GM03348 (cell line): ENCODE data around the gene DIS3L2.

ENCODE experiments used
- DNase-seq: peaks from one replicate; pipeline ENCODE4 v3.0.0; 2012; ENCODE audit warnings: low spot score

DIS3L2 gene

DNA sequence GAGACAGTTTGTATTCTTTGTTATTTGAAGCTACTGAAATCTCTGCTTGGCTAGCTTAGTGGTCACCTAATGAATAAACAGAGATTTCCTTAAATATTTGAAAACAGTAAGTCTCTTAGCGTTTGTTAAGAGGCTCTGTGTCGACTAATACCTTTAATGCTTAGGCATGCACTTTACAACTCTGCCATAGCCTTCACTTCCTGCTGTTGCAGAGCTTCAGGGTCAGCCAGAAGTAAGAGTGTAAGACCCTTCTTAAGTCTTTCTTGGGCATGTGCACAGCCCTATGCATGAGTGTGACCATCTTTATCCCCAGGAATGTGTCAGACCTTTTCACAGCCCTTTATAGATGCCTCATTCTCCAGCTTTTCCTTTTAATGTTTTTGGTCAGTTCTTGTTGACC lies 221.8 kb downstream of the DIS3L2 start:
- DNase-seq = no peak

DNA sequence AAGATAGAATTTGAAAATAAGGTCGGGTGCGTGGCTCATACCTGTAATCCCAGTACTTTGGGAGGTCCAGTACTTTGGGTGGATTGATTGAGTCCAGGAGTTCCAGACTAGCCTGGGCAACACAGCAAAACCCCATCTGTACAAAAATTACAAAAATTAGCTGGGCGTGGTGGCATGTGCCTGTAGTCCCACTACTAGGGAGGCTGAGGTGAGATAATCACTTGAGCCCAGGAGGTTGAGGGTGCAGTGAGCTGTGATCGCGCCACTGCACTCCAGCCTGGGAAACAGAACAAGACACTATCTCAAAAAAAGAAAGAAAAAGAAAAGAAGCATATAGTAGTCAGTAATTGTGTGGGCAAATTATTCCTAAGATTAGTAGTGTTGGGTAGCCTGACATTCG lies 222.8 kb downstream of the DIS3L2 start:
- no peak for DNase-seq

DNA sequence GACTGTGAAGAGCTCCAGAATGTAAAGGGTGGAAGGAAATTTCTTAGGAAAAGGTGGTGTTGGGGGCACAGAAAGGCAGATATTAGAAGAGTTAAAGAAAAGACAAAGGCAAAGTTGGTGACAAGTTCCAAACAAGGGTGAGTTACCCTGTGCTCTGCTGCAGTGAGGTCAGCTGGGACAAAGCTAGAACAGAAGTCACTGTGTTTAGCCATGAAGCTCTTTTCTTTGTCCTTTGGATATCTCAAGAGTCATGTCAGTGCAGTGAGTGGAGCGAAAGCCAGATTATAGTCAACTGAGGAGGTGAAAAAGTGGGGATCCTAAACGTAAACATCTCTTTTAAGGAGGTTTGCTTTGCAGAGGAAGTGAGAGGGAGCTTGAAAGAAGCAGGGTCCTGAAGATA lies 229.3 kb downstream of the DIS3L2 start:
- no peak for DNase-seq

DNA sequence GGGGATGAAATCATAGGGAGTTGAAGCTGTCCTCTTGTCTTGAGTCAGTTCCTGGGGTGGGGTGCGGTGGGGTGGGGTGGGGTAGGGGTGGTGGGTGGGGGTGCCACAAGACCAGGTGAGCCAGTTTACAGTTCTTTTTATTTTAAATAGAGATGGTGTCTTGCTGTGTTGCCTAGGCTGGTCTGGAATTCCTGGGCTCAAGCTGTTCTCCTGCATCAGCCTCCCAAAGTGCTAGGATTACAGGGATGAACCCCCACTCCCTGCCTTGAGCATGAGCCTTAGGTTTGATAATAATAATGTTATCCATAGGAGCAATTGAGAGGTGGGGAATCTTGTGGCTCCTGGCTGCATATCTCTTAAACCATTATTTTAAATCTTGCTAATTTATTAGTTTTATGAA lies 234.0 kb downstream of the DIS3L2 start:
- DNase-seq = no peak

DNA sequence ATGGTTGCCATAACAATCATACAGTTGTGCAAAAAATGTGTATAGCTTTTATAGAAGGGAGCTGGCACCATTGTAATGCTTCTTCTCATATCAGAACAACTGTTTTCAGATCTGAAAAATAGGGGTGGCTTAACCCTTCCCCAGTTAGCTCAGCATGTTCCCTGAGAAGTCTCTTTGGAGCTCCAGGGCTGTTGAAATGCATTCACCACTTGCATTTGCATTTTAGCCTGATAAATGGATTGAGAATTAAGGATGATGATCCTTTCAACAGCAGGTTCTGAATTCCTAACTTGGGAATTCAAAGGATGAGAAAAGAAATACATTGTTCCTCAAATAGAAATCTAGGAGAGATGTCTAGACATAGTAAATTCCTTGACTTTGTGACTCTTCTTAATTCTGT lies 235.3 kb downstream of the DIS3L2 start:
- no peak for DNase-seq

DNA sequence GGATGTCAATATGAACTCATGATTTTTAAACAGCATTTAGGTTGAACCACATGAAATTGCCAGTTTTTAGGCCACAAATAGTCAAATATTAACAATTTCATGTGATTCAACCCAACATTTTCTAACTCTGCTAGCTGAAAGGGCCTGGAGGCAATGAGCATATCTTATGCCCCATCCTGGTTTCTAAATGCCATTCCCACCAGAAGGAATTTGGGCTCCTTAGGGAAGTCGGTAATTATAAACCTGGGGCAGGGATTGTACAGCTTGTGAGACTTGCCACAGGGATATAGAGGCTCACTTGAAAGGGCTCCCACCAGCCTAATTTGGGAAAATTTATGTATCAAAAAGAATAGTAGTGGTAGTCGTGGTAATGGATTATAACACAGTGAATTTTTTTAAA lies 238.7 kb downstream of the DIS3L2 start:
- no peak for DNase-seq

DNA sequence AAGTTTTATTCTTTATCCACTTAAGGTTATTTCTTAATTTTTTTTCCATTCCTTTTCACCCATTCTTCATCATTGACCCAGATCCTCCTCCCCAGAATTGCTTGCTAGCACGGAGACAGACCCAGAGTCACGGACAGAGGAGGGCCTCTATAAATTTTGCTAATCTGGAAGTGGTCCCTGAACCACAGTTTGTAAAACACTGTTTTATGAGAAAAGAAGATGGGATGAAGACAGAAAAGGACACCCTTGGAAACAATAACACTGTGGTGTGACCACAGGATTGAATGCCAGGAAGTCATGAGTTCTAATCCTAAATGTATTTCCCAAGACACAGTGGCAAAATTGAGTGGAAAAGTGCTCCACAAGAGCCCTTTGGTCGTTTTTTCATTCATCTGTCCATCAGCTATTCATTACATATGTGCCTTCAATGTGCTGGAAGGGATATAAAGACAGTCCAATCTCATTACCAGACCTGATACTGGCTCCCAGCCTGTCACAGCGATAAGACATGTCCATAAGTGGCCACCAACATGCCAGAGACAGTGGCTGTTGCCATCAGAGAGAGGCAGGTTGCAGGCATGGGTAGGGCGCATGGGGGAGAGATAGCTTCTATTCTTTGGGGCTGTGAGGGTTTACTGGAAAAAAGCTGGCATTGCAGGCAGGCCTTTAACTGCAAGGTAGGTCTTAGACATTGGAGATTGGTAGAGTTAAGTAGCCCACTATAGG lies 241.8 kb downstream of the DIS3L2 start:
- DNase-seq = no peak

DNA sequence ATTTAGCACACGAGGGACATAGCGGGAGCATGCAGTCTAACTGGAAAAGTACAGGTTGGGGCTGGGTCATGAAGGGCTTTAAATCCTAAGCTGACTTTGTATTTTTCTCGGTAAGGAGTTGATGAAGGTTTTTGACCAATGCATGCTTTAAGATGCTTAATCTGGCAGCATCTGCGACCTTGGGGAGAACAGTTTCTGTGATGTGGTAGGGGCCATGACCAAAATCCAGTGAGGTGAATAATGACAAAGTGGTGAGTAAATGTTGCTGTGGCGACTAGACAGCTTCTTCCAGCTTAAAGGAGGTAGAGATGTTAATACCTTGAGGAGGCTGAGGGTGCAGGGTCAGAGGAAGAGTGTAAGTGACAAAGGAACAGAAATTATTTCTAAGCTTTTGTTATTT lies 242.4 kb downstream of the DIS3L2 start:
- DNase-seq = no peak

DNA sequence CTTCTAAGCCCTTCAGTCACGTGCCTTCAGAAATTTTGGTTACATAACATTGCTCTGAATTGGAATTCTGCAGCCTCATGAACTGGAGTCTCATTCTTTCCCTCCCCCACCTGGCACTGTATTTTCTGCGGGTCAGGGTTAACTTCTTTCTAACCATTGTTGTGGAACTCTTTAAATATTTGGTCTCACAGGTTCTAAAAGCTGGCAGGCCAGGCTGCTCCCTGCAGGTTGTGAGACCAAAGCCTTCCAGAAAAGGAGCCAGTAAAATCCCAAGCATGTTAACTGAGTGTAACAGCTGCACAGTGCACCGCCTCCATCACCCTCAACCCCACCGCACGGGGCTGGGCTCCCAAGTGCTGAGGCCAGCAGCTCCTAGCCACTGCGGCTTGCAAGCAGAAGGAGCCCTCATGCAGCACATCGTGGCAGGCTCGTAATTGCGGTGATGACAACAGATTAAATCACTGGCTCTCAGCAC lies 243.0 kb downstream of the DIS3L2 start:
- DNase-seq = peak; percentile 20

DNA sequence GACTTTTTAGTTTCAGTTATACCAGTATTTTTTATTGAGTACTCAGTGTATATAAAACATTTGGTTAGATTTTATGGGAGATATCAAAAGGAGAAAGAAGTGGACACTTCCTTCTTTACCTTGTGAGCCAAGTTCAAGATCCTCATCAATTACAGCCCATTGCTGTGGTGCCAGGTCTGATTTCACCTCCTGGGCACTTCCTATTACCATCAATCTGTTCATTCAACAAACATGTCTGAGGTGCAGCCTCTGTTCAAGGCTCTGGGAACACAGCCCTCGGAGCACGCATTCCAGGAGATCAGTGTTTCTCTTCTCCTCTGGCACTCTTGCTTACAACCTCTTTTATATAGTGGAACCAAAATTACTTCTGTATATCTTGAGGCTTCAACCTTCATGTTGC lies 245.7 kb downstream of the DIS3L2 start:
- no peak for DNase-seq

DNA sequence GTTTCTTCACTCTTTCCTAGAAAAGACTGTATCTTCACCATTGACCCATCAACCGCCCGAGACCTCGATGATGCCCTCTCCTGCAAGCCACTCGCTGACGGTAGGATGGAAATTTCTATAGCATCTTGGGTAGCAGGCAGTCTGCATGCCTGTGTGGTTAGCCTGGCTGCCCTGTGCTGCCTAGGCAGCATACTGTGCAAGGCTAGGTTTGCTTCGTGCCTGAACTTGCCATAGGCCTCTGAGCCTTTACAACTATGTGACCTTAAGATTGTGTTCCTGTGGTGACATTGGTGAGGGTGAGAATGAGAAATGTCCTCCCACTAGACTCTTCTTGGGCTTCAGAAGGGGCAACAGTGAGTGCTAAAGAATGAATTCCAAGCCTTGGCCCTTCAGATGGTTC lies 248.8 kb downstream of the DIS3L2 start:
- no peak for DNase-seq

DNA sequence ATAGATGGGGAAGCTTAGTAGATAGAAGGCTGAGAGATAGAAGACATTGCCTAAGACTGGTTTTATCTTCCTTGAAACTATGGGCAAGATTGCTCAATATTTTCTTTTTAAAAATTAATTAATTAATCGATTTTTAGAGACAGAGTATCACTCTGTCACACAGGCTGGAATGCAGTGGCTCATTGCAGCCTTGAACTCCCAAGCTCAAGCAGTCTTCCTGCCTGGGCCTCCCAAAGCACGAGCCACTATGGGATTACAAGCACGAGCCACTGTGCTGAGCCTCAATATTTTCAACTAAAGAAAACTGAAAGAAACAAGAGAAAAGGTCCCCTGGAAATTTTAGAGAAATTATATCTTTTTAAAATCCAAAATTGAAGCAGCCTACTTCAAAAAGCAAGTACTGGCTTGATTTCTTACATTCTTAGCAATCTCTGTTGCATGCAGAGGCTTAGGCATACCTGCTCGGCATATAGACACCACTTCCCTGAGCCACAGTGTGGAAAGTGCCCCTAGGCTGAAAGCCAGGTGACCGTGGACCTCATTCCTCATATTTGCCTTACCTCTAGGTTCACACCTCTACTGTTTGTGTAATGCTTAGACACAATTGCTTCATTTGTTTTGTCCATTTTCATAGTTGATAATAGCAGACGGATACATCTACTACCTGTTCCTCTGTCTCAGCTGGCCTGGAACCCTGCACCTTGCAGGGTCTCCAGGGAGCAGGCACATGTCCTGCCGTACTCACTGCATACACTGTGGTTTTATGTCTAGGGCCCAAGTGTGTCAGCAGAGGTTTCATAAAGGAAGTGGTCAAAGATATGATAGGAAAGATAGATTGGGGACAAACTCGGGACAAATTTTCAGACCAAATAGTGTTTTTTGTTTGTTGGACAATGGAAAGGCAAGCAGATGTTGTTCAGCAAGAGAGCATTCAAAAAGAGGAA lies 250.5 kb downstream of the DIS3L2 start:
- DNase-seq = no peak

DNA sequence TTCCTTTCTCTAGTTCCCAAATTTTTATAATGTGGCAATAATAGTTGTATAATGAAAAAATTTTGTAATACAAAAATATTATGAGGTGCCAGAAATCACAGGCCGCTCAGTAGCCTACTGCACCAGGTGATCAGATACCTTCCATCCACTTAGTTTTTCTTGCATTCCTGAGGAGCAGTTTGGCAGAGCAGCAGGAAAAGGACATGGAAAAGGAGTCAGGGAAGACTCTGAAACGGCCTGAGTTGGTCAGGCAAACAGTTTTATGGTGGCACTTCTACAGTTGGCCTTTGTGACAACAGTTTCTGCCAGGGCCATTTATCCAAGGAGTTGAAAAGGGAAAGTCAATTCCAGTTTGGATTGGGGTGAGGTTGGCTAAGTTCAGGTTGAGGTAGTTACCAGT lies 251.7 kb downstream of the DIS3L2 start:
- DNase-seq = no peak

DNA sequence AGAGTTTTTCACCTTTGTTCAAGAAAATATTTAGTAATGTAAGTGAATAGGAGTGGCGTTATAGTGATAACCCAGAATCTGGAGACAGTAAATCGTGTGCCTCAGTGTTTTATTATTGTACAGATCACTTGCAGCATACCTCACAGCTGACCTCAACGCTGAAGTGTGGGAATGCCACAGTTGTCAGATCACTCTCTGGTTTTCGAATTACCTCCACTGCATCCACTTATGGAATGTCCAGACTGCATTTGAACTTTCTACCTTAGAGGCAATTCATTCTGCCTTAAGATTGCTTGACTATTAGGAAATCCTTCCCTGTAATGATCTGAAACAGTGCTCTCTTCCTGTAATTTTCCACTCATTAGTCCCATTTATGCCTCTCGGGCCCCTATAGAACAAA lies 252.5 kb downstream of the DIS3L2 start:
- DNase-seq = peak; percentile 16

DNA sequence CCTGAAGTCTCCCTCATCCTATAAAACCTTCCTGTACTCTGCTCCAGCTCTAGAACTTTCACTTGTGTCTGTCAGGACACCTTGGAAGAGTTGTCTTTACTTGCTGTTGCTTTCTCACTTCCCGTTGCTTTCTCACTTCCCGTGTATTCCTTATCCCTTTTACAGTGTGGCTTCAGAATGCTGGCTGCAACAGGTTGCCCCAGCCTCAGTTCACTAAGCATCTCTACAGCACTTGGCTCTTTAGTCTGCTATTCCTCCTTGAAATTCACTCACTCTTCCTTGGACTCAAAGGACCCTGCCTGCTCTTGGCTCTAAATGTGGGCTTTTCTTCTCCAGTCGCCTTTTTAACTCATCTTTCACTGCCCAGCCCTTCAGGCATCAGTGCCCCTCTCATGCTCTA lies 254.5 kb downstream of the DIS3L2 start:
- DNase-seq = no peak

DNA sequence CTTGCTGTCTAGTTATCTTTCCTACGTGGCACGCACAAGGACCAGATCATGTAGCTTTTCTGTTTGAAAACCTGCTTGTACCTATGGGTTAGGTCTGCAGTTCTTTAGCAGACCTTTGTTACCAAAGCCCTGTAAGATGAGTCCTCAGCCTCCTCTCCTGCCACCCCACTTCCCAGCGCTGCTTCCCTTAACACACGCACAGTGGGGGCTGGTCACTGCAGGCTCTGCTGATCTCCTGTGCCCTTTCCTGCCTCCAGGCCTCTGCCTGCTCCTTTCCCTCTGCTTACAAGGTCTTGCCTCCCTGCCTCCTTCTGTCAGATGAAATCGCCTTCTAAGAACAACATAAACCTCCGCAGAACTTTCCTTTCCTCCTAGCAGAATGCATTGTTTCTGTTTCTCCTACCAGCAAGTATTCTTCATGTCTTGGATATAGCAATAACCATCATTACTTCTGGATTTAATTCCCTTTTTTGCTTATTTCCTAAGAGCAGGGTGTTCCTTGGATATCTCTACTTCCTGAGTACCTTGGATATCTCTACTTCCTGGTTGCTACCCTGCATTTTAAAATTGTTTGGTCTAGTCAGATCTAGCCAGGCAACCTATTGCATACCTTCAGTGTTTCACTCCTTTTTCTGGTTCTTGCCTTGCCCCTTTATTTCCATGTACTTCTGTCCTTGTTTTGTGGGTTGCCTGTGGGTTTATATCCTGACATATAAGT lies 257.4 kb downstream of the DIS3L2 start:
- no peak for DNase-seq

DNA sequence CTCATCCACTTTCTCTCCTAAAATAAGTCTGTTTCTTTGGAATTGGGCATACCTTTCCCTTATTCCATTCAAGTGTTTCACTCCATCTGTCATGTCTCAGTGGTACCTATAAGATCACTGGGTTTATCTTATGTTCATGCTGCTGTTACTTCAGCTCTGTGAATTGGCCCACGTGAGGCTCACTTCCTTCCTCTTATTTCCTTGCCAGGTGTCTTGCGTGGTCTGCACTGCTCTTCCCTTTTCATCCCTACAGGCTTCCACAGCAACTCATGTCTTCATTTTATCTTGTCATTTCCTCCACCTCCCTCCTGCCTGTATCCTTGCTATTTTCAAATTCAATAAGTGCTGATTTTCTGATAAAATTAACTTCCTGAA lies 258.0 kb downstream of the DIS3L2 start:
- no peak for DNase-seq

DNA sequence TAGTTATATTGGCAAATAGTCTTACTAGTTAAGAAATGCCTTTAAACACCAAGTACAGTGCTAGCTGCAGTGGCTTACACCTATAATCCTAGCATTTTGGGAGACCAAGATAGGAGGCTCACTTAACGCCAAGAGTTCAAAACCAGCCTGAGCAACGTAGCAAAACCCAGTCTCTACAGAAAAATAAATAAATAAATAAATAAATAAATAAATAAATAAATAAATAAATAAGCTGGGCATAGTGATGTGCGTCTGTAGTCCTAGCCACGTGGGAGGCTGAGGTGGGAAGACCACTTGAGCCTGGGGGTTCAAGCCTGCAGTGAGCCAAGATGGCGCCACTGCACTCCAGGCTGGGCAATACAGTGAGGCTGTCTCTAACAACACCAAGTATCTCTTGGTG lies 258.4 kb downstream of the DIS3L2 start:
- no peak for DNase-seq

DNA sequence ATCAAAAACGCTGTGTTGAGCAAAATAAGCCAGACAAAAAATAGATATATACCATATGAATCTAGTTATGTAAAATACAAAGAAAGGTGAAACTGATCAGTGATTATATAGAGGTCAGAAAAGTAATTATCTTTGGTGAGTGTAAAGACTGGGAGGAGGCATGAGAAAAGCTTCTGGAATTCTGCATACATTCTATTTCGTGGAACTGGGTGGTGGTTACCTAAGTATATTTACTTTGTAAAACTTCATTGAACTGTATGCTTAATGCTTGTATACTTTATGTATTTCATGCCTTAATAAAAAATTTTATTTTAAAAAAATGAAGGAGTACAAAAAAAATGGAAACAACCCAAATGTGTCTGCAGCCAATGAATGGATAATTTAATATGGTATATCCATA lies 263.9 kb downstream of the DIS3L2 start:
- no peak for DNase-seq

DNA sequence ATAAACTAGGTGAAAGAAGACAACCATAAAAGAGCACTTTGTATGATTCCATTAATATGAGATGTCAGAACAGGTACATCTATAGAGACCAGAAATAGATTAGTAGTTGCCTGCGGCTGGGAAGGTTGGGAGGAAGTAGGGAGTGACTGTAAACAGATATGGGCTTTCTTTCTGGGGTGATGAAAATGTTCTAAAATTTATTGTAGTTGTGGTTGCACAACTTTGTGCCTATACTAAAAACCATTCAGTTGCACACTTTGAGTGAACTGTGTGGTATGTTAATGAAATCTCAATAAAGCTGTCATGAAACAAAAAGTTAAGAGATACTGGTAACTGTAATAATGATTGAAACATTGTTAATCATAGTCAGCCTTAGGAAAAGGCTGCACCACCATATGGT lies 264.4 kb downstream of the DIS3L2 start:
- no peak for DNase-seq

DNA sequence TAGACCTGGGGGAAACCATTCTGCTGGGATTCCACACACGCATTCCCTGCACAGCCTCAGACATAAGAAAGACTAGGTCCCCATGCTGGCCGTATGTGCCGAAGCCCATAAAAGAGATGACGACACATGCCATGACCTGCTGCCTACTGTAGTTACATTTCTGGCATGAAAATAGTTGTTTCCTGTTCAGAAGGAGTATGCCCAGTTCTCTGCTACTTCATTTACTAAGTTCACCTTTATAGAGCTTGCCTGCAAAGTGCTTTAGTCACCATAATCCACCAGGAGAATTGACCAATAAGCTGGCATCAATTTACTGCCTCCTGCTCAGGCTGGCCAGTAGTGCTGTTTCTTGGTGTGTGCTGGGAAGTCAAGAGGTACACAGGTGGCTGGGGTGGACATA lies 266.8 kb downstream of the DIS3L2 start:
- DNase-seq = no peak

DNA sequence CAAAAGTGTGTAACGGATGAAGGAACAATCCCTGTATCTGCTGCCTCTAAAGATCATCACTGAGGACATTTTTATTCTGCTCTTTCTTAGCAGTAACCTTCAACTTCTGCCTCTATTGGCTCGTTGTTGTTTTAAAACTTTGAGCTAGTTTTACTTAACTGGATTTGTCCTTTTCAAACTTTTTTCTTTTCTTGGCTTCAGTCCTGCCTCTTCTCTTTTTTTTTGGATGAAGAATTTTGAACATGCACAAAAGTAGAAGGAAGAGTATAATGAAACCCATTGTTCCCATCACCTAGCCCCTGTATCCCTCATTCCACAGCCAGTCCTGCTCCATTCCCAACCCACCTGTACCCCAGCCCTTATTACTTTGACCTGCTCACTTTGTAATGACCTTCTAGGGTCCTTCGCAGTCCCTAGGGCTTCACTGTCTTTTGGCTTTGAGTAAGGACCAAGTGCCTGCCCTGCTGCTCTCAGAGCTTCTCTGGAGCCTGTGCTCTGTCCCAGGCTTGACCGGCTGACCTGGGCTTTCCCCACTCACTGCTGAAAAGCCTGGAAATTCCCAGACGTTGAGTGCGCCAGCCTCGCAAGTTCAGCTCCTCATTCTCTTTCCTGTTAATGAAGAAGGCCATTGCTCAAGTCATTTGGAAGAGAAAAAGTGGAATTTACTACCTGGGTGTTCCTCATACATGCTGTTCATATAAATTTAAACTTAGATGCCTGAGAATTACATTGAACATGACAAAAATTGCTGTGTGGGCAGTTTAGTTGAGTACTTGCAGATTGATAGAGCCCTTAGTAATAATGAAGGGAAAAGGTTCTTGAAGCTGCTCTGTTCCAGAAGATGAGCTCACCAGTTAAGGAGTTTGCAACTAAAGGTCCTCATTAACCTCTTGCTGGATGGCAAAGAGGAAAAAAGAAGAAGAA lies 267.7 kb downstream of the DIS3L2 start:
- peak; percentile 33 for DNase-seq
